Jurkat, Clone E6-1 (cell line): ENCODE measurements around the gene NCK2.

ENCODE experiments used
- DNase-seq: peaks from one replicate; pipeline ENCODE4 v3.0.0-alpha.2; 2011; ENCODE audit warnings: low read depth, low spot score
- H3K4me3 ChIP-seq: 2 replicates; pipeline ENCODE4 v1.5.1; 2011; ENCODE audit warnings: mild to moderate bottlenecking, low read length, control low read depth, moderate library complexity

Gene NCK2

GRCh38 chr2:105732955-105733607, 11.6 kb upstream of the NCK2 start:
- no peak overlapping the region for H3K4me3 ChIP-seq
- DNase-seq, result no peak

GRCh38 chr2:105733875-105734274, 10.8 kb upstream of the NCK2 start:
- no peak overlapping the region for H3K4me3 ChIP-seq
- DNase-seq, result no peak

GRCh38 chr2:105734762-105735538, 9.8 kb upstream of the NCK2 start:
- DNase-seq, result no peak
- H3K4me3 ChIP-seq, result no peak overlapping the region

GRCh38 chr2:105736145-105736544, 8.6 kb upstream of the NCK2 start:
- no peak overlapping the region for H3K4me3 ChIP-seq
- no peak for DNase-seq

- H3K4me3 ChIP-seq, result no peak overlapping the region
- DNase-seq, result peak; percentile 49
Measured at GRCh38 chr2:105737980-105738657, 6.6 kb upstream of the NCK2 start.

GRCh38 chr2:105738658-105739241, 6.0 kb upstream of the NCK2 start:
- no peak overlapping the region for H3K4me3 ChIP-seq
- no peak for DNase-seq

GRCh38 chr2:105739426-105739825, 5.3 kb upstream of the NCK2 start:
- DNase-seq, result no peak
- no peak overlapping the region for H3K4me3 ChIP-seq

- no peak for DNase-seq
- H3K4me3 ChIP-seq, result no peak overlapping the region
Measured at GRCh38 chr2:105739944-105740530, 4.7 kb upstream of the NCK2 start.

- no peak overlapping the region for H3K4me3 ChIP-seq
- no peak for DNase-seq
Measured at GRCh38 chr2:105741174-105741573, 3.5 kb upstream of the NCK2 start.

- no peak overlapping the region for H3K4me3 ChIP-seq
- DNase-seq, result no peak
Measured at GRCh38 chr2:105741617-105742016, 3.1 kb upstream of the NCK2 start.

- peak overlapping the region; percentile 53 for H3K4me3 ChIP-seq
- no peak for DNase-seq
Measured at GRCh38 chr2:105744091-105744908, 412 bp upstream of the NCK2 start.

- DNase-seq, result no peak
Measured at GRCh38 chr2:105746177-105747080, 1.7 kb downstream of the NCK2 start.

GRCh38 chr2:105747254-105747894, 2.7 kb downstream of the NCK2 start:
- DNase-seq, result no peak
- no peak overlapping the region for H3K4me3 ChIP-seq

More at GRCh38 chr2:105746177-105747080, 1.7 kb downstream of the NCK2 start:
- peak overlapping the region; percentile 70 for H3K4me3 ChIP-seq

GRCh38 chr2:105747991-105748390, 3.3 kb downstream of the NCK2 start:
- H3K4me3 ChIP-seq, result no peak overlapping the region

GRCh38 chr2:105748566-105748965, 3.9 kb downstream of the NCK2 start:
- no peak for DNase-seq
- no peak overlapping the region for H3K4me3 ChIP-seq

More at GRCh38 chr2:105747991-105748390, 3.3 kb downstream of the NCK2 start:
- DNase-seq, result no peak

- H3K4me3 ChIP-seq, result no peak overlapping the region
- no peak for DNase-seq
Measured at GRCh38 chr2:105749583-105750400, 5.1 kb downstream of the NCK2 start.
